ENCODE measurements around the gene ZBTB20.

ZBTB20 gene

DNA sequence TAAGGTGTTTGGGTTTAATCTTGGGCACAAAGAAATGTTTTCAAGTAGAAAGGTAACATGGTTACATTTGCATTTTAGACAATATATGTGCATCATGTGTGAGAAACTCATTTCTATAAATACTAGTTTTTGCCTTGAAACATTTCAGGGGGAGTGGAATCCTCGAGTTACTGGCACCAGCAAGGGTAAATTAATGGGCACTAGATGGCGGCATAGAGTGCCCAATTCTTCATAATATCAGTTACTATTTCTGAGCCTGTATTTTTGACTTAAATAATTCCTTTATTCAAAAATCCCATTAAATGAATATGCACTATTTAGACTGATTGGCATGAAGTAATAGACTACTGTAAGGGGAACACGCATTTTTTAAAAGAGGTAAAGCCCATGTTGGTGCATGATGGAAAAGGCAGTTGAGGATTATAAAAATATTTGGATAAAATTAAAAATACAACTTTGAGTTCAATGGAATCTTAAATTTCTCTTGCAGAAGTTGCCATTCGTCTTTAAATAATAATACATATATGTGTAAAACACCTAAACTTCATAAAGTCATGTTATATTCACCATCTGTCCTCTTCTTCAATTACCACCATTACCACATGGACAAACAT lies 106.3 kb downstream of the ZBTB20 start:
- peak; percentile 30 for DNase-seq (ENCODE audit: low spot score)
- in situ Hi-C loops (cut with MboI; ENCODE audit: low pct_unique_long_range_greater_than_20kb, low sequenced_read_pairs, unreplicated experiment) = no loop called here
- TF ChIP-seq, protein P1, sequence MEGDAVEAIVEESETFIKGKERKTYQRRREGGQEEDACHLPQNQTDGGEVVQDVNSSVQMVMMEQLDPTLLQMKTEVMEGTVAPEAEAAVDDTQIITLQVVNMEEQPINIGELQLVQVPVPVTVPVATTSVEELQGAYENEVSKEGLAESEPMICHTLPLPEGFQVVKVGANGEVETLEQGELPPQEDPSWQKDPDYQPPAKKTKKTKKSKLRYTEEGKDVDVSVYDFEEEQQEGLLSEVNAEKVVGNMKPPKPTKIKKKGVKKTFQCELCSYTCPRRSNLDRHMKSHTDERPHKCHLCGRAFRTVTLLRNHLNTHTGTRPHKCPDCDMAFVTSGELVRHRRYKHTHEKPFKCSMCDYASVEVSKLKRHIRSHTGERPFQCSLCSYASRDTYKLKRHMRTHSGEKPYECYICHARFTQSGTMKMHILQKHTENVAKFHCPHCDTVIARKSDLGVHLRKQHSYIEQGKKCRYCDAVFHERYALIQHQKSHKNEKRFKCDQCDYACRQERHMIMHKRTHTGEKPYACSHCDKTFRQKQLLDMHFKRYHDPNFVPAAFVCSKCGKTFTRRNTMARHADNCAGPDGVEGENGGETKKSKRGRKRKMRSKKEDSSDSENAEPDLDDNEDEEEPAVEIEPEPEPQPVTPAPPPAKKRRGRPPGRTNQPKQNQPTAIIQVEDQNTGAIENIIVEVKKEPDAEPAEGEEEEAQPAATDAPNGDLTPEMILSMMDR (IDR thresholded peaks at IDR 0.05; ENCODE audit: extremely low read depth, insufficient read depth, missing control alignments) = peak; percentile 54

DNA sequence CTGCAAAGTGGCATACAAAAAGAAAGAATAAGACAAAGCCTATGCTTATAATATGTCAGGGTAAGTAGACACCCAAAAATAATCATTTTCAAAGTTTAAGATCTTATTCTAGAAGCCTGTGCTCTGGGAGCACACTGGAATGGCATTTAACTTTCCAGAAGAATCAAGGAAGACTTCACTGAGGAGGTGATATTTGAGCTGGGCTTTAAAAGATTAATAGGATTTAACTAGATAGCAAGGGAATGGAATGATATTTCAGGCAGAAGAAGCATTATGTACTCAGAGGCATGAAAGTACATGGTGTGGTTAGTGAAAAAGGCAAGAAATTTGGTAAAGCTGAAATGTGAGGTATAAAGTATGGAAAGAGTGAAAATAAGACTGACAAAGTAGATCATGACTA lies 106.8 kb downstream of the ZBTB20 start:
- DNase-seq (ENCODE audit: low spot score) = no peak
- TF ChIP-seq, protein P1 (IDR thresholded peaks at IDR 0.05; ENCODE audit: extremely low read depth, insufficient read depth, missing control alignments) = peak; percentile 12
- in situ Hi-C loops (cut with MboI; ENCODE audit: low pct_unique_long_range_greater_than_20kb, low sequenced_read_pairs, unreplicated experiment) = no loop called here

DNA sequence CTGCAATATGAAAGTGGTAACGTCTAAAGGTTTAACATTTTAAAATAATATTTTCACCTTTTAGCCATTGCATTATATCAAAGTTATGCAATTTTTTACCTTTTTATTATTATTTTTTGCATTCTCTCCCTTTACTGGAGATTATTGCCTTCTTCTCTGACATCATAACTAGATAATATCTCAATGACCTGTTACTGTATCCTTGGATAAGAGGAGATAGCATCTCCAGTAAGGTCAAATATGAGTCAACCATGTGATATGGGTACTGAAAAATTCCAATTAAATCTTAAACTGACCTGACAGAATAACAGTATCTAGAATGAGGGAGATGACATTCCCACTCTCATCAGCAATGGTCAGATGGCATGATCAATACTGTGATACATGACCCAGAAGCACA lies 108.3 kb downstream of the ZBTB20 start:
- in situ Hi-C loops (cut with MboI; ENCODE audit: low pct_unique_long_range_greater_than_20kb, low sequenced_read_pairs, unreplicated experiment) = no loop called here

DNA sequence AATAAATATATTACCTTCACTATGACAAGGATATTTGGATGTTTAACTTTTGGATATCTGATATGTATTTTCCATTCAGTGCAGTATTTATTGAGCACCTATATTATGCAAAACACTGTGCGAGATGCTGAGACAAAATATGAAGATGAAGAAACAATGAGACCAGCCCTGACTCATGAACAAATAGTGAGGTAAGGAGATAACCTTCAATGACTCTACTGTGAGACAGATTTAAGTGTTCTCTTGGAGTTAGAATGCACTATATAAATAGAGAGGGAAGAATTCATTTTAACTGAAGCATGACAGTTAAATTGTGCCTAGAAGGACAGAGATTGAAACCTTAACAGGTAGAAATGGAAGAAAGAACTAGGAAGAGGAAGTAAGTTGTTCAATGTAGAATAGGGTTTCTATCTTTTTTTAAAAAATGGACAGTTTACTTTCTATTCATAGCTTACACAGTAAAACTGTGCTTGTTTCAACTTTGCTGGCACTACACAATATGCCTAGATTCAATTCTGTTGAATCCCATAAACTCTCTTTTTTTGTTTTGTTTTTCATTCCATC lies 124.2 kb downstream of the ZBTB20 start:
- DNase-seq (ENCODE audit: low spot score) = no peak
- TF ChIP-seq, protein P1 (IDR thresholded peaks at IDR 0.05; ENCODE audit: extremely low read depth, insufficient read depth, missing control alignments) = no peak
- in situ Hi-C loops (cut with MboI; ENCODE audit: low pct_unique_long_range_greater_than_20kb, low sequenced_read_pairs, unreplicated experiment) = no loop called here

More for the DNA sequence above, 108.3 kb downstream of the ZBTB20 start:
- no peak for DNase-seq (ENCODE audit: low spot score)
- TF ChIP-seq, protein P1 (IDR thresholded peaks at IDR 0.05; ENCODE audit: extremely low read depth, insufficient read depth, missing control alignments) = no peak

DNA sequence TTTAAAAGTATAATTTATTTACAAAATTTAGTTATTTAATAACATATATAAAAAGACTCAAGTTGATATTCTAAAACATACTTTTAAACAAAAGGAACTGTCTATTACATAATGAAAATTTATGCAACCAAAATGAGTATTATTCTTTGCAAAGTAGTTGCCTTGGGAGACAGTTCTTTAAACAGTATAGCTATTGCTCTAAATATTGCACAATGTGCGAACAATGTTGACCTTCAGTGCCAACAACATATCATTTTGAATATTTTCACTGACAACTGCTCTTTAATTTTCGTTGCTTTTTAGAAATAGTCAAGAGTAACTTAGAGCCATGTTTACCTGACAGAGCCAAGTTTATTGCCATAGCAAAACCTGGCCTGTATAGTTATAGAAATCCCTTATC lies 124.9 kb downstream of the ZBTB20 start:
- in situ Hi-C loops (cut with MboI; ENCODE audit: low pct_unique_long_range_greater_than_20kb, low sequenced_read_pairs, unreplicated experiment) = no loop called here
- TF ChIP-seq, protein P1 (IDR thresholded peaks at IDR 0.05; ENCODE audit: extremely low read depth, insufficient read depth, missing control alignments) = no peak
- no peak for DNase-seq (ENCODE audit: low spot score)

- no peak for DNase-seq (ENCODE audit: low spot score)
- TF ChIP-seq, protein P1 (IDR thresholded peaks at IDR 0.05; ENCODE audit: extremely low read depth, insufficient read depth, missing control alignments) = no peak
- in situ Hi-C loops (cut with MboI; ENCODE audit: low pct_unique_long_range_greater_than_20kb, low sequenced_read_pairs, unreplicated experiment) = no loop called here
These were observed 126.0 kb downstream of the ZBTB20 start for GRCh38 chr3:115021061-115021460.
